Mesothelial cell of epicardium (in vitro differentiated cells): ENCODE measurements around the gene RUSC1. TPM values are rescaled to one million over a fixed set of nuclear protein-coding genes. Genes with fewer than 3 reads are reported as not detected.

Experiments used
- DNase-seq, 2 experiments: peaks; one replicate each; pipeline ENCODE4 v3.0.0; 2021; ENCODE audit warnings: low spot score in 2 of 2; ENCODE audit not compliant: unreplicated experiment in 2 of 2
- H3K27ac Mint-ChIP-seq: 2 replicates; pipeline ENCODE4 v1.8.0; 2021; ENCODE audit warnings: mixed read lengths
- H3K27me3 Mint-ChIP-seq: 2 replicates; pipeline ENCODE4 v1.8.0; 2021; ENCODE audit warnings: low read depth, mixed read lengths
- H3K36me3 Mint-ChIP-seq: 2 replicates; pipeline ENCODE4 v1.8.0; 2021; ENCODE audit warnings: mixed read lengths
- H3K4me1 Mint-ChIP-seq: 2 replicates; pipeline ENCODE4 v1.8.0; 2021; ENCODE audit warnings: mixed read lengths
- H3K4me3 Mint-ChIP-seq: 2 replicates; pipeline ENCODE4 v1.8.0; 2021; ENCODE audit warnings: mild to moderate bottlenecking, moderate library complexity, mixed read lengths
- H3K9me3 Mint-ChIP-seq: 2 replicates; pipeline ENCODE4 v1.8.0; 2021; ENCODE audit warnings: mixed read lengths
- CTCF ChIP-seq: fragments of 200-600 bp; sonication (generic); IDR thresholded peaks from one replicate; pipeline ENCODE4 v1.5.0; 2021; ENCODE audit warnings: antibody characterized with exemption; ENCODE audit not compliant: unreplicated experiment
- total RNA-seq: library from RNA; stranded (reverse); gene quantifications from 3 replicates; pipeline ENCODE4 v1.2.1, GENCODE V29; 2021

The RUSC1 gene
- total RNA-seq, 1 donor from 2014 or later, result 55.5 TPM

GRCh38 chr1:155300024-155300423, 20.7 kb upstream of the RUSC1 start:
- DNase-seq, result no peak
- TF ChIP-seq CTCF, result no peak
- Mint-ChIP-seq H3K27me3 (peaks cover 2% of the 10 kb centered on the region), H3K4me1 (peaks cover 13% of the 10 kb centered on the region), H3K27ac (no peak overlapping the region), H3K4me3 (no peak overlapping the region), H3K9me3 (no peaks in the 10 kb centered on the region), H3K36me3 (no peaks in the 10 kb centered on the region)

GRCh38 chr1:155300553-155301329, 20.0 kb upstream of the RUSC1 start:
- no peak overlapping the region for H3K4me3 Mint-ChIP-seq
- DNase-seq, result no peak
- H3K4me1 Mint-ChIP-seq, result peaks cover 13% of the 10 kb centered on the region
- H3K27me3 Mint-ChIP-seq, result peaks cover 2% of the 10 kb centered on the region
- TF ChIP-seq CTCF, result no peak
- no peaks in the 10 kb centered on the region for H3K36me3 Mint-ChIP-seq
- H3K27ac Mint-ChIP-seq, result no peak overlapping the region
- H3K9me3 Mint-ChIP-seq, result no peaks in the 10 kb centered on the region

- H3K27ac Mint-ChIP-seq, result no peak within 1 kb of the TSS
- H3K4me1 Mint-ChIP-seq, result peaks cover 13% of the 10 kb centered on the region
- H3K9me3 Mint-ChIP-seq, result no peaks in the 10 kb centered on the region
- no peaks in the 10 kb centered on the region for H3K36me3 Mint-ChIP-seq
- peaks cover 2% of the 10 kb centered on the region for H3K27me3 Mint-ChIP-seq
- no peak for DNase-seq
- TF ChIP-seq CTCF, result no peak
- H3K4me3 Mint-ChIP-seq, result no peak within 1 kb of the TSS
These were observed 19.3 kb upstream of the RUSC1 start, which contains the start of gene PKLR for GRCh38 chr1:155301342-155301841. PKLR (minus strand) TSS chr1:155301438; CDS start chr1:155301395, 43 bp downstream.

DNA sequence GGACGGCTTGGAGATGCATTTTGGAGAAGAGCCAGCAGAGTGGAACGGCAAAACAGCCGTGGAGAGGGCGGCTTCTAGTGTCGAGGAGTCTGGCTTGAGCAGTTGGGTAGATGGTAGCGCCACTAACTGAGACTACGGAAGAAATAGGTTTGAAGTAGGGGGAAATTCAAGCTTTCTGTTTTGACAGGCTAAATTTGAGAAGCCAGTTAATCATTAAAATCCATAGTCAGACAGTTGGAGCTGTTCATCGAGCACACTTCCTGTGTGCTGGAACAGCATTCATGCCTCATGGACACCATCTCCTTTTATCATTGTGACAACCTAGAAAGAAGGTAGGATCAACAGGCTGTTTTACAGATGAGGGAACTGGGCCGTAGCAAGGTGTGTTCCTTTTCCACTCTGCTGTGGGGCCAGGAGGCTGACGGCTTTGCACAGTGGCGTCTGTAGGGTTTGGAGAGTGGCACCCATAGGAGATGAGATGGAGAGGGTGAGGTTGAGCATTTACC, 16.1 kb upstream of the RUSC1 start:
- peaks cover 5% of the 10 kb centered on the region for H3K4me1 Mint-ChIP-seq
- no peaks in the 10 kb centered on the region for H3K27me3 Mint-ChIP-seq
- DNase-seq, result no peak
- H3K36me3 Mint-ChIP-seq, result no peaks in the 10 kb centered on the region
- no peaks in the 10 kb centered on the region for H3K9me3 Mint-ChIP-seq
- H3K27ac Mint-ChIP-seq, result no peak overlapping the region
- no peak for TF ChIP-seq CTCF
- no peak overlapping the region for H3K4me3 Mint-ChIP-seq

DNA sequence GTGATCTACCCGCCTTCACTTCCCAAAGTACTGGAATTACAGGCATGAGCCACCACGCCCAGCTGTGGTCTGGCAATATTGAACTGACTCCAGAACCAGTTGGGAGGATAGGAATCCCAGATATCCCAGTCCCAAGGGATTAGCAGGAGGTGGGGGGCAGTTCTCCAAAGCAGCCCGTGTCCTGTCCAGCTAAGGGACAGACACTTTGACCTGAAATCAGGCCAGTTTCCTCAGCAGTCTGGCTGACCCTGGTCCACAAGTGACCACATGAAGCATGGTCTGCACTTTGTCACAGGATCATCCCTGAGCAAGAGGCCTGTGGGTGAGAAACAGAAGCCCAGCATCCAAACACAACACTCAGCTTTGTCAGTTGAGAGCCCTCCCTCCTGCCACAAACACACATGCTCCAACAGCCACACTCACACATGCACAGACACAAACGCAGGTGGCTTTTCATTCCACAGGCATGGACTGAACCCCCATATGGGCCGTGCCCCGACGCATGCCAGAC, 14.8 kb upstream of the RUSC1 start:
- no peak for DNase-seq
- peaks cover 15% of the 10 kb centered on the region for H3K4me1 Mint-ChIP-seq
- no peak overlapping the region for H3K4me3 Mint-ChIP-seq
- H3K9me3 Mint-ChIP-seq, result no peaks in the 10 kb centered on the region
- no peaks in the 10 kb centered on the region for H3K27me3 Mint-ChIP-seq
- no peak for TF ChIP-seq CTCF
- peaks cover 2% of the 10 kb centered on the region for H3K36me3 Mint-ChIP-seq
- no peak overlapping the region for H3K27ac Mint-ChIP-seq
